H1 (cell line): Measurements from ENCODE around the gene CYRIA. TPM values are rescaled to one million over a fixed set of nuclear protein-coding genes. Genes with fewer than 3 reads are reported as not detected.

Experiments used
- CTCF ChIA-PET: fragments of 300-600 bp; sonication (Branson Sonifier 250); formaldehyde crosslinking; loops from one replicate; lab custom pipeline; 2021; ENCODE audit not compliant: partially characterized antibody; lab: Charles Lee
- POLR2A ChIA-PET: fragments of 300-600 bp; sonication (Branson Sonifier 250); formaldehyde crosslinking; loops from one replicate; lab custom pipeline; 2021; ENCODE audit warnings: inconsistent platforms; ENCODE audit not compliant: partially characterized antibody; lab: Charles Lee
- DNase-seq, 2 experiments: peaks; one replicate each; pipeline versions ENCODE4 v3.0.0 to v3.0.0-alpha.2; 2010 to 2022; ENCODE audit warnings: low spot score in 2 of 2, low read depth in 1 of 2, mixed read lengths in 1 of 2
- FAIRE-seq: peaks from 2 replicates; lab custom pipeline; 2011; peaks lifted over from hg19 to GRCh38; lab: Jason Lieb, UNC
- H2AFZ ChIP-seq: 2 replicates; pipeline ENCODE4 v1.8.1; 2012; ENCODE audit warnings: low read length, inconsistent platforms
- H2AK5ac ChIP-seq: 2 replicates; pipeline ENCODE4 v1.6.1; 2013; ENCODE audit warnings: low read depth, low read length
- H2BK120ac ChIP-seq: replicated peaks from 2 replicates; pipeline ENCODE3; 2013; ENCODE audit warnings: low read depth, low read length, inconsistent platforms
- H2BK12ac ChIP-seq: 2 replicates; pipeline ENCODE4 v1.6.1; 2013; ENCODE audit warnings: low read depth, low read length
- H2BK15ac ChIP-seq: 2 replicates; pipeline ENCODE4 v1.6.1; 2013; ENCODE audit warnings: low read length
- H2BK20ac ChIP-seq: 2 replicates; pipeline ENCODE4 v1.6.1; 2013; ENCODE audit warnings: low read length
- H2BK5ac ChIP-seq: 2 replicates; pipeline ENCODE4 v1.6.1; 2013; ENCODE audit warnings: low read depth, low read length
- H3K14ac ChIP-seq: 2 replicates; pipeline ENCODE4 v1.6.1; 2013; ENCODE audit warnings: inconsistent platforms; ENCODE audit not compliant: insufficient read length
- H3K18ac ChIP-seq: 2 replicates; pipeline ENCODE4 v1.6.1; 2013; ENCODE audit warnings: low read length; ENCODE audit errors: extremely low read depth
- H3K23ac ChIP-seq: 2 replicates; pipeline ENCODE4 v1.6.1; 2013; ENCODE audit warnings: inconsistent platforms; ENCODE audit not compliant: insufficient read length
- H3K23me2 ChIP-seq: 2 replicates; pipeline ENCODE4 v1.6.1; 2013; ENCODE audit warnings: low read depth, low read length
- H3K27ac ChIP-seq: 2 replicates; pipeline ENCODE4 v1.6.1; 2011; ENCODE audit warnings: low read depth, low read length, inconsistent platforms
- H3K27me3 ChIP-seq, 4 experiments: replicated peaks in 1 of 4; 1 replicate in 1 of 4; 2 replicates in 3 of 4; pipeline versions ENCODE4 v1.6.1 to v1.8.1; 2011 to 2013; ENCODE audit warnings: low read length in 3 of 4, mild to moderate bottlenecking in 3 of 4, inconsistent platforms in 2 of 4, mixed read lengths in 2 of 4, moderate library complexity in 1 of 4; ENCODE audit not compliant: control insufficient read depth in 3 of 4, insufficient read depth in 3 of 4; ENCODE audit errors: extremely low read depth in 1 of 4
- H3K36me3 ChIP-seq, 4 experiments: 2 replicates each; pipeline versions ENCODE4 v1.6.1 to v1.8.1; 2011 to 2013; ENCODE audit warnings: mild to moderate bottlenecking in 4 of 4, low read length in 3 of 4, moderate library complexity in 2 of 4, control low read depth in 1 of 4, inconsistent platforms in 1 of 4; ENCODE audit not compliant: insufficient read depth in 4 of 4, control insufficient read depth in 2 of 4
- H3K4ac ChIP-seq: replicated peaks from 2 replicates; pipeline ENCODE3; 2013; ENCODE audit warnings: low read length, low read depth, mixed read lengths, inconsistent platforms; ENCODE audit not compliant: insufficient read length
- H3K4me1 ChIP-seq, 4 experiments: replicated peaks in 1 of 4; 1 replicate in 1 of 4; 2 replicates in 3 of 4; pipeline versions ENCODE4 v1.6.1 to v1.8.1; 2011 to 2013; ENCODE audit warnings: low read length in 3 of 4, inconsistent platforms in 2 of 4, mixed read lengths in 1 of 4; ENCODE audit not compliant: insufficient read depth in 4 of 4, control insufficient read depth in 3 of 4
- H3K4me2 ChIP-seq, 2 experiments: 2 replicates each; pipeline versions ENCODE4 v1.6.1 to v1.8.1; 2011 to 2013; ENCODE audit warnings: low read depth in 2 of 2, low read length in 2 of 2, control low read depth in 1 of 2, inconsistent platforms in 1 of 2, mild to moderate bottlenecking in 1 of 2; ENCODE audit not compliant: insufficient read depth in 1 of 2
- H3K4me3 ChIP-seq, 4 experiments: fragments of 200-600, 300-600 bp in 1 of 4; sonication (generic), shearing (Covaris generic), sonication (Bioruptor Twin) in 1 of 4; 2 replicates each; pipeline versions ENCODE4 v1.5.1 to v1.8.1; 2011 to 2016; ENCODE audit warnings: low read length in 4 of 4, low read depth in 3 of 4, control low read depth in 2 of 4, inconsistent platforms in 2 of 4, mild to moderate bottlenecking in 2 of 4, mixed read lengths in 1 of 4, moderate library complexity in 1 of 4; ENCODE audit not compliant: insufficient read depth in 2 of 4; ENCODE audit errors: extremely low read depth in 1 of 4
- H3K56ac ChIP-seq: replicated peaks from 2 replicates; pipeline ENCODE3; 2013; ENCODE audit warnings: low read depth, mild to moderate bottlenecking, mixed read lengths, low read length, inconsistent platforms; ENCODE audit not compliant: insufficient read length
- H3K79me1 ChIP-seq: 2 replicates; pipeline ENCODE4 v1.6.1; 2013; ENCODE audit warnings: low read depth, low read length, control low read depth
- H3K79me2 ChIP-seq, 2 experiments: 2 replicates each; pipeline versions ENCODE4 v1.6.1 to v1.8.1; 2012 to 2013; ENCODE audit warnings: low read length in 2 of 2, mild to moderate bottlenecking in 2 of 2, inconsistent platforms in 1 of 2; ENCODE audit not compliant: insufficient read depth in 2 of 2, control insufficient read depth in 1 of 2
- H3K9ac ChIP-seq, 4 experiments: replicated peaks in 1 of 4; 1 replicate in 1 of 4; 2 replicates in 3 of 4; pipeline versions ENCODE4 v1.6.1 to v1.8.1; 2011 to 2013; ENCODE audit warnings: low read depth in 3 of 4, low read length in 3 of 4, control low read depth in 2 of 4, mild to moderate bottlenecking in 2 of 4, moderate library complexity in 2 of 4, inconsistent platforms in 1 of 4; ENCODE audit errors: extremely low read depth in 1 of 4
- H3K9me3 ChIP-seq, 2 experiments: 2 replicates each; pipeline versions ENCODE4 v1.6.1 to v1.8.1; 2012 to 2013; ENCODE audit warnings: mild to moderate bottlenecking in 2 of 2, moderate library complexity in 2 of 2, control low read depth in 1 of 2, inconsistent platforms in 1 of 2, low read depth in 1 of 2, low read length in 1 of 2, mixed read lengths in 1 of 2; ENCODE audit not compliant: insufficient read depth in 2 of 2
- H4K20me1 ChIP-seq, 2 experiments: replicated peaks in 1 of 2; 2 replicates each; pipeline versions ENCODE3 to v1.8.1; 2011 to 2013; ENCODE audit warnings: inconsistent platforms in 2 of 2, low read length in 2 of 2, mild to moderate bottlenecking in 1 of 2; ENCODE audit not compliant: insufficient read depth in 2 of 2, control insufficient read depth in 1 of 2
- H4K5ac ChIP-seq: 2 replicates; pipeline ENCODE4 v1.6.1; 2013; ENCODE audit warnings: low read length, low read depth, mixed read lengths, inconsistent platforms; ENCODE audit not compliant: insufficient read length
- H4K8ac ChIP-seq: 2 replicates; pipeline ENCODE4 v1.8.0; 2013; ENCODE audit warnings: mild to moderate bottlenecking, moderate library complexity, low read length, inconsistent platforms; ENCODE audit not compliant: insufficient read depth; ENCODE audit errors: extremely low read depth
- H4K91ac ChIP-seq: replicated peaks from 2 replicates; pipeline ENCODE3; 2013; ENCODE audit warnings: low read length, mixed read lengths, inconsistent platforms; ENCODE audit not compliant: insufficient read length
- KDM5A ChIP-seq: fragments of 200-600 bp; IDR thresholded peaks from 2 replicates; pipeline ENCODE4 v1.7.1; 2012; ENCODE audit warnings: mild to moderate bottlenecking, low read length, inconsistent platforms, mixed read lengths
- NANOG ChIP-seq: IDR thresholded peaks from 2 replicates; pipeline ENCODE4 v1.6.1; 2011; ENCODE audit warnings: low read length, low read depth, mild to moderate bottlenecking, inconsistent platforms; ENCODE audit not compliant: insufficient read depth, poor library complexity, severe bottlenecking
- POLR2A ChIP-seq, 2 experiments: IDR thresholded peaks; 1 replicate in 1 of 2; 2 replicates in 1 of 2; pipeline ENCODE4 v1.6.1; 2011; ENCODE audit warnings: low read depth in 2 of 2, low read length in 2 of 2, mild to moderate bottlenecking in 2 of 2; ENCODE audit errors: control extremely low read depth in 1 of 2
- RBBP5 ChIP-seq: IDR thresholded peaks from 2 replicates; pipeline ENCODE4 v1.7.1; 2012; ENCODE audit warnings: low read depth, mild to moderate bottlenecking, inconsistent platforms, low read length, moderate library complexity, borderline replicate concordance
- SIRT6 ChIP-seq: IDR thresholded peaks from one replicate; pipeline ENCODE4 v1.7.1; 2012; ENCODE audit warnings: low read length, inconsistent platforms
- YY1 ChIP-seq: IDR thresholded peaks from 2 replicates; pipeline ENCODE4 v1.6.1; 2011; ENCODE audit warnings: low read depth, mild to moderate bottlenecking, low read length
- WGBS, 2 experiments: shearing (Covaris generic) in 1 of 2; methylation state at CpG; one replicate each; pipeline versions ENCODE4 v1.1.6 to v1.1.7; 2013 to 2015; ENCODE audit warnings: low lambda C conversion rate in 2 of 2, mixed read lengths in 2 of 2, inconsistent platforms in 1 of 2, low coverage in 1 of 2, missing lambda C conversion rate in 1 of 2; ENCODE audit not compliant: insufficient replicate concordance in 2 of 2, insufficient coverage in 1 of 2, insufficient read length in 1 of 2; ENCODE audit errors: extremely low coverage in 1 of 2, missing lambda C conversion rate in 1 of 2; 5-methylcytosine and 5-hydroxymethylcytosine counted together
- polyA plus RNA-seq, 7 experiments: library from polyadenylated mRNA; depleted of rRNA in 3 of 7; stranded (reverse) in 5 of 7; unstranded in 2 of 7; fragments of >200 nt in 5 of 7; fragments of 200-250 nt in 2 of 7; gene quantifications; 1 replicate in 5 of 7; 2 replicates in 1 of 7; 4 replicates in 1 of 7; pipeline versions ENCODE4 v1.2.1 to v1.2.3, GENCODE V29; 2011 to 2013; ENCODE audit warnings: missing spikeins in 2 of 7, mixed read lengths in 2 of 7
- total RNA-seq: library from RNA; stranded (reverse); fragmentation: NEBNext Ultra II Directional; extraction: Animal tissue kit (Norgen Biotek cat#: 25700); gene quantifications from 2 replicates; pipeline ENCODE4 v1.2.1, GENCODE V29; 2021

CYRIA gene
- total and polyA plus RNA-seq, 2 of the 8 experiments (the other 6 are each of a cell fraction or from before 2014, with no cell fraction given) = 1.5 to 9.8 TPM

DNA sequence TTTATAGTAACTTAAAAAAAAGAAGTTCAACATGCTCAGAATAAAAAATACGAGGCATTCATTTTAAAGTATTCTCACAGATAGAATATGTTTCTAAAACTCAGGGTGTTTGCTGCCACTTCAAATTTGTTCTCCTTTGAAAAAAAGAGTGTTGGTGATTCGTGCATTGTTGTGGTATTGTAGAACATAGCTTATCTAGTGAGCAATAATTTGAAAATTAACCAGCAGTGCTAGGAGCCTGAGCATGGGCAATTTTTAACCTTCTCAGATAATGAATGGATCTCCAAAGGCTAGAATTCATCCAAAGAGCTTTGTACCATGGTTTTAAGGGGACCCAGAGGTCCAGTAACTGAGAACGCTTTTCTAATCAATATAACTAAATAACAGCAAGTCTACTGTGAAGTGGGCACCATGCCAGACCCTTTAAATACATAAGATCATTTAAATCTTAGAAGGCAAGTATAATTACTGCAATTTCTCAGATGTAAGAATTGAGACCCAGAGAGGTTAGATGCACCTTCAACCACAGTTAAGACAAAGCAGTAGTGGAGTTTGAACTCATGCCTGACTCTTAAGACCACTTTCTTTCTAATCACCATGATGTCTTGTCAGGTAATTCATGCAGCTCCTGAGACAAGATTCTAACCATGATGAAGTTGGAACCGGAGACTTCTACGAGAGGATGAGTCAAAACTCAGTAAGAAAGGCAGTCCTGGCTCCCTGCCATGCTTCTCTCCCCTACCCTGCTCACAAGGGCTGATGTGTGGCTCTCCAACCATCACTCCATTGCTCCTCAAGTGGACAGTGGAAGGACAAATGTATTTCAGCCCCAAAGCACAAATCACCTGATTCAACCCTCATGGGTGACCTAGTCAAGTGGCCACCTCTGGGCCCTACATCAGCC, 3.4 kb downstream of the CYRIA start:
- H3K4me1 ChIP-seq = peaks cover 0 to 9% (median 5%) of the 10 kb centered on the region in 4 experiments; a peak in 4 of 7 replicates
- no peak for FAIRE-seq
- CTCF ChIA-PET = interaction anchor here (0.8 to 2.7 kb wide), 3 partner anchors 55 to 110 kb away, joined by 3 to 13 read pairs (median 4); no protein-coding TSS in a partner anchor
- no peak for TF ChIP-seq NANOG
- no peak for TF ChIP-seq POLR2A (IDR thresholded peaks at IDR 0.05; ENCODE audit: control extremely low read depth in 1 of 2, low read depth in 2 of 2, low read length in 2 of 2)
- TF ChIP-seq RBBP5 = no peak
- no peak for TF ChIP-seq SIRT6
- TF ChIP-seq KDM5A = no peak
- TF ChIP-seq YY1 = no peak

More for the DNA sequence above, 3.4 kb downstream of the CYRIA start:
- no peak overlapping the region for H2AFZ ChIP-seq
- no peaks in the 10 kb centered on the region for H4K20me1 ChIP-seq
- no peak overlapping the region for H4K91ac ChIP-seq
- H3K36me3 ChIP-seq = no peaks in the 10 kb centered on the region
- H3K27ac ChIP-seq = no peak overlapping the region
- no peak overlapping the region for H3K4me2 ChIP-seq
- no peak overlapping the region for H3K4me3 ChIP-seq
- no peaks in the 10 kb centered on the region for H3K79me1 ChIP-seq
- H3K9me3 ChIP-seq = no peaks in the 10 kb centered on the region
- peaks cover 0 to 13% (median 12%) of the 10 kb centered on the region in 4 experiments; a peak in 6 of 7 replicates for H3K27me3 ChIP-seq
- 90% methylated on average over 5 of the region's 5 CpGs; no CpG with 5 or more reads in 1 of the 2 experiments for WGBS, 2 experiments
- no peak overlapping the region for H2BK20ac ChIP-seq
- DNase-seq = no peak
- no peak overlapping the region for H3K4ac ChIP-seq
- no peak overlapping the region for H4K5ac ChIP-seq
- no peak overlapping the region for H3K56ac ChIP-seq
- H3K23me2 ChIP-seq = peaks cover 11% of the 10 kb centered on the region
- H4K8ac ChIP-seq = no peak overlapping the region
- peak overlapping the region; percentile 37; the same call in 1 of the 2 replicates for H2BK15ac ChIP-seq
- H3K14ac ChIP-seq = no peak overlapping the region
- H3K79me2 ChIP-seq = no peaks in the 10 kb centered on the region
- H2BK12ac ChIP-seq = no peak overlapping the region
- H2BK5ac ChIP-seq = no peak overlapping the region
- POLR2A ChIA-PET = no interaction called here
- no peak overlapping the region for H2BK120ac ChIP-seq
- no peak overlapping the region for H2AK5ac ChIP-seq
- no peak overlapping the region for H3K23ac ChIP-seq
- no peak overlapping the region for H3K9ac ChIP-seq
- no peak overlapping the region for H3K18ac ChIP-seq
